ENCODE results near the gene C1orf216. TPM values are rescaled to one million over a fixed set of nuclear protein-coding genes. Genes with fewer than 3 reads are reported as not detected.
"Not testable (repeated sequence)": the region's sequence is repeated elsewhere in the genome, so short reads cannot be mapped to it uniquely, and the experiment has no call there.

C1orf216 gene
- polyA plus RNA-seq, 1 donor = 10.8 TPM

GRCh38 chr1:35707601-35708440, 10.9 kb downstream of the C1orf216 start:
- DNase-seq = peak; percentile 48

GRCh38 chr1:35706846-35707600, 11.7 kb downstream of the C1orf216 start:
- DNase-seq = no peak

- DNase-seq = no peak
Measured at GRCh38 chr1:35702508-35702907, 16.2 kb downstream of the C1orf216 start.

- not testable (repeated sequence) for DNase-seq
Measured at GRCh38 chr1:35699152-35699551, 19.5 kb downstream of the C1orf216 start.

- no peak for DNase-seq
Measured at GRCh38 chr1:35692317-35692716, 26.4 kb downstream of the C1orf216 start.

GRCh38 chr1:35691571-35692220, 27.0 kb downstream of the C1orf216 start:
- no peak for DNase-seq

- no peak for DNase-seq
Measured at GRCh38 chr1:35691080-35691479, 27.6 kb downstream of the C1orf216 start.

GRCh38 chr1:35690103-35690502, 28.6 kb downstream of the C1orf216 start:
- not testable (repeated sequence) for DNase-seq

- no peak for DNase-seq
Measured at GRCh38 chr1:35688161-35688560, 30.5 kb downstream of the C1orf216 start.

GRCh38 chr1:35683012-35683411, 35.7 kb downstream of the C1orf216 start:
- DNase-seq = no peak

- DNase-seq = no peak
Measured at GRCh38 chr1:35680271-35680670, 38.4 kb downstream of the C1orf216 start.

- DNase-seq = no peak
Measured at GRCh38 chr1:35675773-35676172, 42.9 kb downstream of the C1orf216 start.

GRCh38 chr1:35674111-35674510, 44.6 kb downstream of the C1orf216 start:
- DNase-seq = no peak

- DNase-seq = no peak
Measured at GRCh38 chr1:35672116-35672515, 46.6 kb downstream of the C1orf216 start.

- no peak for DNase-seq
Measured at GRCh38 chr1:35668506-35668905, 50.2 kb downstream of the C1orf216 start.

- DNase-seq = no peak
Measured at GRCh38 chr1:35666916-35667315, 51.8 kb downstream of the C1orf216 start.

- DNase-seq = no peak
Measured at GRCh38 chr1:35666216-35666615, 52.5 kb downstream of the C1orf216 start.

Other genes with a start within 250 kb of the C1orf216 start
- gene KIAA0319L, start 161.5 kb downstream of the C1orf216 start, polyA plus RNA-seq (ENCODE audit: insufficient read length) = 95.7 TPM
- gene NCDN, start 161.1 kb downstream of the C1orf216 start, polyA plus RNA-seq (ENCODE audit: insufficient read length) = 14.9 TPM
- 0.98 TPM for gene TFAP2E, start 145.6 kb downstream of the C1orf216 start, polyA plus RNA-seq (ENCODE audit: insufficient read length)
- gene PSMB2, start 77.4 kb downstream of the C1orf216 start, polyA plus RNA-seq (ENCODE audit: insufficient read length) = 80.3 TPM
- 21.1 TPM for gene CLSPN, start 51.1 kb upstream of the C1orf216 start, polyA plus RNA-seq (ENCODE audit: insufficient read length)
- gene AGO4, start 89.1 kb upstream of the C1orf216 start, polyA plus RNA-seq (ENCODE audit: insufficient read length) = 38.3 TPM
- 20.9 TPM for gene AGO1, start 164.3 kb upstream of the C1orf216 start, polyA plus RNA-seq (ENCODE audit: insufficient read length)
- gene AGO3, start 212.2 kb upstream of the C1orf216 start, polyA plus RNA-seq (ENCODE audit: insufficient read length) = 18.6 TPM